Hematopoietic multipotent progenitor cell (in vitro differentiated cells): ENCODE results near the gene ST8SIA3. TPM values are rescaled to one million over a fixed set of nuclear protein-coding genes. Genes with fewer than 3 reads are reported as not detected.
"Not testable (repeated sequence)": the region's sequence is repeated elsewhere in the genome, so short reads cannot be mapped to it uniquely, and the experiment has no call there.

Experiments
- DNase-seq, 3 donors: peaks; one replicate each; pipeline ENCODE4 v3.0.0-alpha.2; 2011 to 2015; ENCODE audit warnings: low read depth in 2 of 3, low spot score in 2 of 3
- total RNA-seq: library from RNA; depleted of rRNA; stranded (reverse); fragments of >200 nt; gene quantifications from one replicate; pipeline ENCODE4 v1.2.3, GENCODE V29; 2012

ST8SIA3 gene
- total RNA-seq, 1 donor = not detected

GRCh38 chr18:57362714-57363113, 10.4 kb downstream of the ST8SIA3 start:
- no peak for DNase-seq

DNA sequence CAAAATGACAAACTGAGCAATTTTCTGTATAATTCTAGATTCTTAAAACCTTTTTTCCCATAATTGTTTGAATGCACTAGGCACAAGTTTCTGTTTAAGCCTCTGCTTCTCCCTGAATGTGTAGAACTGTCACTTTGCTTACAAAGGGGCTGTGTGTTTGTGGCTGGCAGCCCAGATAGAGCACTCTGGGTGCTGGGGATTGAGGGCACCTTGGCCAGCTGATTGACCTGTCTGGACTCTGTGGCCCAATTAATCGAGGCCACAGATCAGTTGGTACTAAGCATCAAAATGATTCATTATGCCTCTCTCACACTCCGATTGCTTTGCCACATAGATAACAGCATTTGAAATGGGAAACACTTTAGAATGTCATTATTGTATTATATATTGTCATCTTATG, 12.1 kb downstream of the ST8SIA3 start:
- no peak for DNase-seq

GRCh38 chr18:57366528-57367081, 14.2 kb downstream of the ST8SIA3 start:
- no peak for DNase-seq

- DNase-seq = no peak
Observed at GRCh38 chr18:57372444-57372843, 20.1 kb downstream of the ST8SIA3 start.

- DNase-seq = no peak
Observed at GRCh38 chr18:57373017-57373416, 20.7 kb downstream of the ST8SIA3 start.

DNA sequence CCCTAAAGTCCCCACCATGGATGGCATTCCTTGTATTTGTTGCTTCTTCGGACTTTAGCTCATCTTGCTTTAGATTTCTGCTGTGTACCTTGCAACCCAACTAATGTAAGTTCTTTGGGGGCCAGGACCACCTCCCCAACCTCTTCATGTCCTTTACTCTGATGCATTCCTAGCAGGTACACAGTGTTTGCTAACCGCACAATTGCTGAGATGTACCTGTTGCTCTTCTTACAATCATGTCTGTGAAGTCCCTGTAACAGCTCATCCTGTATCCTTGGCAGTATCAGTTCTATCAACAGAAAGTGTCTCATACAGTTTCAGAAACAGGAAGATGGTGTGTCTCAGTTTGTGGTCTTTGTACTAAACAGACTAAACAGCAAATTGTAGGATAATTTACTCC, 24.1 kb downstream of the ST8SIA3 start:
- DNase-seq = no peak

- DNase-seq = no peak
Observed at GRCh38 chr18:57389271-57389670, 36.9 kb downstream of the ST8SIA3 start.

DNA sequence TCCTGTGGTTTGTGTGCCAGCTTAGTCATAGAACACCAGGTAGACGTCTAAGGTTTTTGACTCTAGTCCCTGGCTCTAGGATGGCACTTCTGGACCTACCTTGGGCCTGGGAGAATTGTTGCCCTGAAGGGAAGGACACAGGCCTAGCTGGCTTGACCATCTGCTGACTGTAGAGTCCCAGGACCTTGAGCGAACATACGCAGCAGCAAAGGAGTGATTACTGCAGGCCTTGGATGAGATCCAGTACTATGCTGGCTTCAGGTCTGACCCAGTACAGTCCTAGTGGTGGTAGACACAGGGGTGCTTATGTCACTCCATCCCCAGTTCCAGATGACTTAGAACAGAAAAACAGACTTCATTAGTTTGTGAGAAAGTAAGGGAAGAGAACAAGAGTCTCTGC, 37.7 kb downstream of the ST8SIA3 start:
- DNase-seq = no peak

DNA sequence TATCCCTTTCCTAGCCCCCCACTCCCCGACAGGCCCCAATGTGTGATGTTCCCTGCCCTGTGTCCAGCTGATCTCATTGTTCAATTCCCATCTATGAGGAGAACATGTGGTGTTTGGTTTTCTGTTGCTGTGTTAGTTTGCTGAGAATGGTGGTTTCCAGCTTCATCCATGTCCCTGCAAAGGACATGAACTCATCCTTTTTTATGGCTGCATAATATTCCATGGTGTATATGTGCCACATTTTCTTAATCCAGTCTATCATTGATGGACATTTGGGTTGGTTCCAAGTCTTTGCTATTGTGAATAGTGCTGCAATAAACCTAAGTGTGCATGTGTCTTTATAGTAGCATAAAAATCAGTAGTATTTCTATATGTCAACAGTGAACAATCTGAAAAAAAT, 42.4 kb downstream of the ST8SIA3 start:
- DNase-seq = not testable (repeated sequence)

- not testable (repeated sequence) for DNase-seq
Observed at GRCh38 chr18:57396831-57397230, 44.5 kb downstream of the ST8SIA3 start.

DNA sequence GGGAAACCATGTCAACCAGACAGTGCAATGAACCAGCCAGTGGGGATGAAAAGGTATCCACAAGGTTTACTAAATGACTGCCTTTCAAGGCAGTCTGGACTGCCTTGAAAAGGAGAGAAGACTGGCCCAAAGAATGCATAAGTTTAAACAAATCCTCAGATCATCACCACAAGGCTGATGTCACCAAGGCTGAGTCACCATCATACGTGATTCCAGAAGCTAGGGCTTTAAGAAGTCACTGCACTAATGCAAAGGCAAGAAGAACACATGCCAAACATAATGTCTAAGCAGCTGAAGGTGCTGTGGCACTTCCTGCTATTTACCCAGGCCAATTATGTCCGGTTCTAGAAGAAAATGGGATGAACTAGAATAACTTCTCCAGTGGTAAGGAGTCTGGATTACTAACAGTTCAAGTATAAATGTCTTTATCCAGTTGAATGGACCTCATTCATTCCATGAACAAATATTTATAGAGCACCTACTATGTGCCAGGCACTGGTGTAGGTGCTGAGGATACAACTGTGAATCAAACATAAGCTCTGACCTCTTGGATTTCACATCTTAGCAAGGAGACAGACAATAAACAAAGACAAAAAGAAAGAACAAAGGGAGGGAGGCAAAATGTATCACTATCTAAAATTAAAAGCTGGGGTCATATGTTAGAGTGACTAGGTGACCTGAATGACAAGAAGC, 45.2 kb downstream of the ST8SIA3 start:
- DNase-seq = no peak

DNA sequence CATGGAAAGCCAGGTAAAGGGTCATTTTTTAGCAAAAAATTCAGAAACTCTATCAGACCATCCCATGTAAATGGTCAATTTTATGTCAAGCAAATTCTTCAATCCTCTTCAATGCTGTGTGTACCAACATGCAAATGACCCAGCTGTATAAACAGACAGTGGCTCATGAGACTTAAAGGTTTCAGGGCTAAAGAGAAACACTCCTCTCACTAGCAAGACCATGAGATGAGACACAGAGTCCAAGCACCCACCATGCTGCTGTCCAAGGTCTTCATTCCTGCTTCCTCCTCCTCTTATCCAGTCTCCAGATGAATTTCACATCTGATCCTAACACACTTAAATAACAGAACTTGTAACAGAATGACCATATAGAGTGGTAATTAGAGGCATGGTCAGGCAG, 52.0 kb downstream of the ST8SIA3 start:
- DNase-seq = no peak

DNA sequence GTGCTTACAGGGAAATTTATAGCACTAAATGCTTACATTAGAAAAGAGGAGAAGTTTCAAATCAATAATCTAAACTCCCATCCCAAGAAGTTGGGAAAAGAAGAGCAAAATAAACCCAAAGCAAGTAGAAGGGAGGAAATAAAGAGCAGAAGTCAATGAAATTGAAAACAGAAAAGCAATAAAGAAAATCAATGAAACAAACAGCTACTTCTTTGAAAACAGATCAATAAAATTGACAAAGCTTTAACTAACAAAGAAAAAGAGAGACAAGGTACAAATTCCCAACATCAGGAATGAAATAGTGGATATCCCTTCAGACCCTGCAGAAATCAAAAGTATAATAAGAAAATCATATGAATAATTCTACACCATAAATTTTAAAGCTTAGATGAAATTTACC, 57.3 kb downstream of the ST8SIA3 start:
- DNase-seq = no peak

GRCh38 chr18:57410749-57411148, 58.4 kb downstream of the ST8SIA3 start:
- DNase-seq = no peak

- DNase-seq = no peak
Observed at GRCh38 chr18:57416542-57416941, 64.2 kb downstream of the ST8SIA3 start.

Other genes starting within 250 kb of the ST8SIA3 start
- gene BOD1L2, start 205.5 kb upstream of the ST8SIA3 start, total RNA-seq = not detected
- gene ONECUT2, start 82.8 kb downstream of the ST8SIA3 start, total RNA-seq = under 0.01 TPM
- gene FECH, start 234.1 kb downstream of the ST8SIA3 start, total RNA-seq = 24.5 TPM